COLO668 (cell line): Measurements from ENCODE around the gene DOK6.
"Not testable (repeated sequence)": the region's sequence is repeated elsewhere in the genome, so short reads cannot be mapped to it uniquely, and the experiment has no call there.

Source experiments
- DNase-seq: peaks from one replicate; lab custom pipeline; 2025; ENCODE audit not compliant: unreplicated experiment; lab: John Stamatoyannopoulos, UW

The DOK6 gene

GRCh38 chr18:69853051-69853450 lies 452.4 kb downstream of the DOK6 start:
- DNase-seq: no peak

- DNase-seq: no peak
These were observed 453.8 kb downstream of the DOK6 start for GRCh38 chr18:69854455-69854854.

GRCh38 chr18:69858897-69859296 lies 458.2 kb downstream of the DOK6 start:
- DNase-seq: no peak

DNA sequence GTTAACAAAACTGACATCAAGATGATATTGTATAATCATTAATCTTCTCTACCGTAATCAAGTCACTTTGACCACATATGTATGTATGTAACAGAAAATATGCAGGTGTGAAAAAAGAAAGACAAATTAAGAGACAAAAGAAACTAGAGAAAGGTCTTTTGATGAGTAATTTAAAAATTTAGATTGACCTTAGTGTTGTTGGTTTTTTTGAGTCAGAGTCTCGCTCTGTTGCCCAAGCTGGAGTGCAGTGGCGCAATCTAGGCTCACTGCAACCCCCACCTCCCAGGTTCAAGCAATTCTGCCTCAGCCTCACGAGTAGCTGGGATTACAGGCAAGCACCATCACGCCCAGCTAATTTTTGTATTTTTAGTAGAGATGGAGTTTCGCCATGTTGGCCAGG lies 464.1 kb downstream of the DOK6 start:
- not testable (repeated sequence) for DNase-seq

- DNase-seq: no peak
These were observed 465.1 kb downstream of the DOK6 start for GRCh38 chr18:69865776-69866175.

DNA sequence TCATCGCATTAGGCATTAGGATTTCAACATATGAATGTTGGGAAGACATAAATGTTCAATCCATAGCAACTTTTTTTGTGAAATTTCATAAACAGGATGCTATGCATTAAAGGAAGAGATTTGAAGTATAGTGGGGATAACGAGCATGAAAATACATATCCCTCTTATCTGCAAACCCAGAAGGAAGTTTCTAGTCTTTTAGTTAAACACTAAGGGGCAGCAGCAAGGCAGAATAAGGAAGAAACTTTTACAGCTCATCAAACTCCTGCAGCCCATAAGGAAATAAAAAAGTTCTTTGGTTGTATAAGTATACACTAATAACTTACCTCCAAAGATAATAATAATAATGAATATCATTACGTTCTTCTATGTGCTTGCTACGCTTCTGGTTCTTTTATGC lies 465.5 kb downstream of the DOK6 start:
- DNase-seq: no peak

GRCh38 chr18:69870736-69871135 lies 470.0 kb downstream of the DOK6 start:
- no peak for DNase-seq

DNA sequence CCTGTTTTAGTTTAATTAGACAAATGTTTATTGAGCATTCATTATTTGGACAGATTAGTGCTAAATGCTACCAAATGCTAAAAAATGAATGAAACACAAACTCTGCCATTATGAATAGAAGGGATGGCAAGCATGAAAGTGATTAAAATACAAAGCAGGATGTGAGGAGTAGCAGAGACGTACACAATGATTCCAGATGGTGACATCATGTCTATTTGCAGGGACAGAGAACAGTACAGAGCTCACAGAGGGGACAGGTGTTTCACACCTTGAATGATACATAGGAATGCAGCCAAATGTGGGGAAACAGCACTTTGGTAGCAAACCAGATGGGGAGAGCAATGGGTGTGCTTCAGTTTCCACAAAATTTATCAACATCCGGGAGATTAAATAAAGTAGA lies 470.7 kb downstream of the DOK6 start:
- DNase-seq: peak; percentile 28

DNA sequence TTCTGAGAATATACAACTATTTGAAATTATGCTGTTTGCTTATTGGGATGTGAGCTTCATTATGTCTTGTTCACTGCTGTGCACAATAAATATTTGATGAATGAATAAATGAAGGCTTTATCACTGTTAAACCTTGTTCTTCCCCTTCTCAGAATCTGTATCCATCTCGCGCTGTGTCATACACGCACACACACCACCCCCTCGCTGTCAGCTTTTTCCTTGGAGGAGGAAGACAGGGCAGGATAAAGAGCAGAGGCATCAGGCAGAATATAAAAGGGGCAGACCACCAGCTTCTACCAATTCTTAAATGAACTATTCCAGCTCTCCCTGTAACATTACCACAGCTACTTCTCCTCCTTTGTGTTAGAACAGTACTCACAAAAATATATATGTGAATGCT lies 472.0 kb downstream of the DOK6 start:
- no peak for DNase-seq

DNA sequence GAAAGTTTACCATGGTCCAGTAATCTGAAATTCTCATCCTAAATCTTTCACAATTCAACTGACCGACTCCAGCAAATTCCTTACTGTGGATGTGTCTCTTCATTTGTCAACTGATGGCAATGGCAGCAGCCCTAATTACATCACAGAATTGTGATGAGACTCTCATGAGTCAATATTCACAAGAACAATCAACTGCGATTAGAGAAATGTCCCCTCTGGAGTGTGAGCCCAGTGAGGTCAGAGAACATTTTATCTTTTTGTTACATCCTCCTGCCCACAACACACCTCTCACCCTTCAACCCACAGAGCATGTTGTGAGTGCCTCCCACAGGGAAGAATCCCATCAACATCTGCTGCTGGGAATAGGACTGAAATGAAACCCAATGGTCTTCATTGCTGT lies 473.4 kb downstream of the DOK6 start:
- DNase-seq: no peak

DNA sequence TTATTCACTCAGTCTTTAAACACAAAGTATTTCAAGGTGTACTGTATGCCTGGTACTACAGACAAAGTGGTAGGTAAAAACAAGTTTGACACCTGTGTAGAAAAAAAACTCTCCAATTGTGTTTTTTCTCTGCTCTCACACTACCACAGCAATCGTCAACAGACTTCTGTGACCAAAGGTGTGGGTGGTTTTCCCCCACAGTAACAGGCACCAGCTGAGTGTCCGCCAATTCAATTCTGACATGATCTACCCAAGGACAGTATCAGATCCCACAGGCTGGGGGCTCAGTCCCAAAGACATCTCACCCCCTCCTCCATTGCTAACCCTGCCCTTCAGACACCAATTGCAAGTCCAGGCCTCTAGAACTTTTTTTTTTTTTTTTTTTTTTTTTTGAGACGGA lies 475.8 kb downstream of the DOK6 start:
- no peak for DNase-seq

- no peak for DNase-seq
These were observed 477.7 kb downstream of the DOK6 start for GRCh38 chr18:69878213-69878933.

GRCh38 chr18:69879051-69879450 lies 478.4 kb downstream of the DOK6 start:
- not testable (repeated sequence) for DNase-seq

DNA sequence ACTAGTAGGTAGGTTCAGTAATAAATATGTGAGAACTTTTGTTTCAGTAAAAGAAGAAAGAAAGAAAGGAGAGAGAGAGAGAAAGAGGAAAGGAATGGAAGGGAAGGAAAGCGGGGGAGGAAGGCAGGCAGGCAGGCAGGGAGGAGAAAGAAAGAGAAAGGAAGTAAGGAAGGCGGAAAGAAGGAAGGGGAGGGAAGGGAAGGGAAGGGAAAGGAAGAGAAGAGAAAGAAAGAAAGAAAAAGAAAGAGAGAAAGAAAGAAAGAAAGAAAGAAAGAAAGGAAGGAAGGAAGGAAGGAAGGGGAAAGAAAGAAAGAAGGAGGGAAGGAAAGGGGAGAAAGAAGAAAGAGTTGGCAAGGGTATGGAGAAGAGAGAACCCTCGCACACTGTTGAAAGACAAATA lies 479.4 kb downstream of the DOK6 start:
- no peak for DNase-seq

GRCh38 chr18:69882965-69883668 lies 482.4 kb downstream of the DOK6 start:
- DNase-seq: no peak

DNA sequence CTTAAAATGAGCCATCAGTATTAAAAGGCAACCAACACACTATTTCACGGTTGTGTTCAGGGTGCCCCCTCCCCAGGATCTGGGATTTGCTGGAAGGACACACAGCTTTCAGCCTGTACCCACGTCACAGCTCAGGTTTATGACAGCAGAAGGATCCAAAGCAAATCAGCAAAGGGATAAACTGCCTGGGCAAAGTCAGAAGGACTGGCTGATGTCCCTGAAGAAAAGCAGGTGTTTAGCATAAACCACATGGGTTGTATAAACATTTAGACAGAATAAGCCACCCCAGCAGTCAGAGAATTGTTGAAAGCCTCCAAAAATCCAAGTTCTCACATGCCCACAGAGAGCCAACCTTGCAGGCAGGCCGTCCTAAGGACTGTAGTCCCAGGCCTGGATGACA lies 483.1 kb downstream of the DOK6 start:
- no peak for DNase-seq

DNA sequence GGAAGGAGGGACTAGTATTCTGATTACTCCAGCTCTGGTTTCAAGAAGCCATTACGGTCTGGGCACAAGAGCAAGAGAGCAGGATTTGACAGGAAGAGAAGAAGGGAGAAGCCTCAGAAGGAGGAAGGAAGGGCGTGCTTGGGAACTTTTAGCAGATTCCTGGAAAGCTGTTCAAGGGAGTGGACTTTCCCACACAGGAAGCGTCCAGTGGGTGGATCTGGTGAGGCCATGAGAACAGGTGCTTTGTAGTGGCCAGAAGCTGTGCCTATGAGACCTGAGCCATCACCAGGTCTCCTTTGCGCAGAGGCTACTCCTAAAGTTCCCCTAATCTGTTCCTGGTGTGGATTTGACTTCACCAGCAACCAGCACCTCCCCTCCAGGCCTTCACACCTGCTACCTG lies 484.7 kb downstream of the DOK6 start:
- no peak for DNase-seq

DNA sequence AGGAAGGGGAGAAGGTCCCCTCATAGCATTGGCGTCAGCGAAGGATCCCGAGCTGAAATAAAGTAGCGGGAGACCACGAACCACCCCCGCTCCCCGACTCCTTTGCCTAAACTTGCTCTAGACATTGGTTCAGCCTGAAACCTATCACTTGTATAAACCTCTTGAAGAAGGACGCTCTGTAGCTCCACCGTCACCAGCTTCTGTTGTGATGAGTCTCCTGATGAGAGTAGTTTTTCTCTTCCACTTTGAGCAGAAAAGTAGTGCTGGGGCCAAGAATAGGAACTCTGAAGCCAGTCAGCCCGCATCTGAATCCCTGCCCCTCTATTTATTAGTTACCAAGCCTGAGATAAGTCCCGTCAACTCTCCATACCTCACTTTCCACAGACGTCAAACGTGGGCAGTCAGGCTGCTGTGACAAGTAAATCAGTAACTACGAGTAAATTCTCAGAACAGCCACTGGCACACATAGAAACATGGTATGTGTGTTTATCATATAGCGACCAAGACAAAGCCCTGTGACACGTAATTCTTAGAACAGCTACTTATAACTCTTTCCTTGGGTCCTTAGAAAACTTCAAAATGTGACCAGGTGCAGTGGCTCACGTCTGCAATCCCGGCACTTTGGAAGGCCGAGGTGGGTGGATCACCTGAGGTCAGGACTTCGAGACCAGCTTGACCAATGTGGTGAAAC lies 485.3 kb downstream of the DOK6 start:
- DNase-seq: no peak

DNA sequence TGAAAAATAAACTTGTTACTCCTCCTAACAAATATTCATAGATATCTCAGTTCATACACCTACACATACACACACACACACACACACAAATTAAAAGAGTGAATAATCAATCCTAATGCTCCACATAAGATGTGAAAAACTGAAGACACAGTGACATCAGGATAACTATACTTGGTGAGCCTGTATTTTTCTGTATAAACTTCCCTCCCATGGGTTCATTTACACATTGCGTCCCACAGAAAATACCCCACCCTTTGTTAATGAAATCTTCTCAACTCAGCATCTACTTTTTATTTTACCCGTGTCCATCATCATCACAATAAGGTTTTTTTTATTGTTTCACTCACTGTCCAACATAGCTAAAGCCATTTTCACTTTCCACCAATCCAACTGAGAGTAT lies 486.6 kb downstream of the DOK6 start:
- no peak for DNase-seq

GRCh38 chr18:69889009-69889408 lies 488.3 kb downstream of the DOK6 start:
- DNase-seq: no peak

- no peak for DNase-seq
These were observed 489.9 kb downstream of the DOK6 start for GRCh38 chr18:69890558-69890957.

GRCh38 chr18:69894467-69894866 lies 493.8 kb downstream of the DOK6 start:
- DNase-seq: no peak
